ENCODE measurements around the gene PRODH2. TPM values are rescaled to one million over a fixed set of nuclear protein-coding genes. Genes with fewer than 3 reads are reported as not detected.

The PRODH2 gene
- total RNA-seq, 1 donor from 2014 or later: not detected

DNA sequence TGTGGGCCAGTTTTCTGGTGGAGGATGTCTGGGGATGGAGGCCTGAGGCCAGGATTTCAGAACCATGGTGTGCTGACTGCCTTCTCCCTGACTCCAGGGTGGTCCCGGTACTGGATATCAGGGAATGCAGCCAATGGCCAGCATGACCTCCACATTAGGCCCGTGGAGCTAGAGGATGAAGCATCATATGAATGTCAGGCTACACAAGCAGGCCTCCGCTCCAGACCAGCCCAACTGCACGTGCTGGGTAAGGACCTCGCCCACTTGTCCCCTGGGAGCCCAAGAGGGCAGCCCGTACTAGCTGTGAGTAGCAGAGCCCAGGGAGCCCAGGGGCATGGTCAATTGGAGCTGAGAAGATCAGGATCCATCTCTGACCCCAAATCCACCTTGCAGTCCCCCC is 45.7 kb upstream of the PRODH2 start:
- TF ChIP-seq, protein P1, sequence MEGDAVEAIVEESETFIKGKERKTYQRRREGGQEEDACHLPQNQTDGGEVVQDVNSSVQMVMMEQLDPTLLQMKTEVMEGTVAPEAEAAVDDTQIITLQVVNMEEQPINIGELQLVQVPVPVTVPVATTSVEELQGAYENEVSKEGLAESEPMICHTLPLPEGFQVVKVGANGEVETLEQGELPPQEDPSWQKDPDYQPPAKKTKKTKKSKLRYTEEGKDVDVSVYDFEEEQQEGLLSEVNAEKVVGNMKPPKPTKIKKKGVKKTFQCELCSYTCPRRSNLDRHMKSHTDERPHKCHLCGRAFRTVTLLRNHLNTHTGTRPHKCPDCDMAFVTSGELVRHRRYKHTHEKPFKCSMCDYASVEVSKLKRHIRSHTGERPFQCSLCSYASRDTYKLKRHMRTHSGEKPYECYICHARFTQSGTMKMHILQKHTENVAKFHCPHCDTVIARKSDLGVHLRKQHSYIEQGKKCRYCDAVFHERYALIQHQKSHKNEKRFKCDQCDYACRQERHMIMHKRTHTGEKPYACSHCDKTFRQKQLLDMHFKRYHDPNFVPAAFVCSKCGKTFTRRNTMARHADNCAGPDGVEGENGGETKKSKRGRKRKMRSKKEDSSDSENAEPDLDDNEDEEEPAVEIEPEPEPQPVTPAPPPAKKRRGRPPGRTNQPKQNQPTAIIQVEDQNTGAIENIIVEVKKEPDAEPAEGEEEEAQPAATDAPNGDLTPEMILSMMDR (IDR thresholded peaks at IDR 0.05): no peak
- H3K4me3 ChIP-seq: no peak overlapping the region
- DNase-seq (no peak), ATAC-seq (no peak)
- H3K27ac ChIP-seq: no peak overlapping the region
- peaks cover 85% of the 10 kb centered on the region for H3K27me3 ChIP-seq
- intact Hi-C loops (cut with DNase I): no loop called here
- peaks cover 11% of the 10 kb centered on the region for H3K4me1 ChIP-seq
- no peaks in the 10 kb centered on the region for H3K9me3 ChIP-seq
- H3K36me3 ChIP-seq: no peaks in the 10 kb centered on the region

DNA sequence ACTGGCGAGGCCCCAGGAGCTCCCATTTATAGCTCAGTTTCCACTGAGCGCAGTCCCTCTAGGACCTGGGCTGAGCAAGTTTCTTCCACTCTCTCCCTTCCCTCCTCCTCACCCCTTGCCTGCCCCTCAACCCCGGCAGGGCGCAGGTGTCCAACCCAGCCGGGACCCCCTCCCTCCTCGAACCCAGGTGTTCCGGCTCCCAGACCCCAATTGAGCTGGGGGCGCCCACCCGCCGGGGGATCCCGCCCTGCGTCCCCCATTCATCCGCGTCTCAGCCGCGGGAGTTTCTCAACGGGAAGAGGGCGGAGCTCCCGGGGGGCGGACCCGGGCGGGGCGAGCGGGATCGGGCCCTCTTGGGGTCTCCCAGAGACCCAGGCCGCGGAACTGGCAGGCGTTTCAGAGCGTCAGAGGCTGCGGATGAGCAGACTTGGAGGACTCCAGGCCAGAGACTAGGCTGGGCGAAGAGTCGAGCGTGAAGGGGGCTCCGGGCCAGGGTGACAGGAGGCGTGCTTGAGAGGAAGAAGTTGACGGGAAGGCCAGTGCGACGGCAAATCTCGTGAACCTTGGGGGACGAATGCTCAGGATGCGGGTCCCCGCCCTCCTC is 44.0 kb upstream of the PRODH2 start, which contains the start of gene KIRREL2:
TSS of gene KIRREL2 (plus strand) at position 366 of the 604 bp plus-strand sequence. CDS start at position 575, 209 bp downstream.
- no peaks in the 10 kb centered on the region for H3K9me3 ChIP-seq
- ATAC-seq (peak; percentile 13), DNase-seq (no peak)
- H3K27me3 ChIP-seq: peaks cover 89% of the 10 kb centered on the region
- H3K27ac ChIP-seq: no peak within 1 kb of the TSS
- H3K4me1 ChIP-seq: peaks cover 11% of the 10 kb centered on the region
- no peaks in the 10 kb centered on the region for H3K36me3 ChIP-seq
- intact Hi-C loops (cut with DNase I): no loop called here
- TF ChIP-seq, protein P1 (IDR thresholded peaks at IDR 0.05): no peak
- H3K4me3 ChIP-seq: peak within 1 kb of the TSS; percentile 54

DNA sequence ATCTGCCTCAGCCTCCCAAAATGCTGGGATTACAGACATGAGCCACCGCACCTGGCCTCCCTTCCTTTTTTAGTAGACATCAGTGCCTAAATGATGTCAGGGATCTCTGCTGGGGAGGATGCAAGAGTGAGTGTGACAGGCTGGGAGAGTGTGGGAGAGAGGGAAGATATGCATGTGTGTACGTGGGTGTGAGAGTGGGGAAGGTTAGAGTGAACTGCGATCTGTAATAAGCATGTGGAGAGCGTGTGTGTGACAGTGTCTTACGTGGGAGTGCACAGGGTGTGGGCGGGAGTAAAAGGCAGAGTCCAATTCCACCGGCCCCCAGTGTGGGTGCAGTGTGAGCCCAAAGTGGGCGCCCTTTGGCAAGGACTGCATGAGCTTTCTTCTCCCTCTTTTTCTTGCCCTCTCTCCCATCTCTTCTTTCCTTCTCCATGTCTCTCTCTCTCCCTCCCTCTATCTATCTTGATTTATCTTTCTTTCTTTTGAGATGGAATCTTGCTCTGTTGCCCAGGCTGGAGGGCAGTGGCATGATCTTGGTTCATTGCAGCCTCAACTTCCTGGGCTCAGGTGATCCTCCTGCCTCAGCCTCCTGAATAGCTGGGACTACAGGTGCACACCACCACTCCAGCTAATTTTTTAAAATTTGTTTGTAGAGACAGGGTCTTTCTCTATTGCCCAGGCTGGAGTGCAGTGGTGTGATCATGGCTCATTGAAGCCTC is 40.6 kb upstream of the PRODH2 start:
- no peak for ATAC-seq
- TF ChIP-seq, protein P1 (IDR thresholded peaks at IDR 0.05): no peak
- intact Hi-C loops (cut with DNase I): no loop called here

DNA sequence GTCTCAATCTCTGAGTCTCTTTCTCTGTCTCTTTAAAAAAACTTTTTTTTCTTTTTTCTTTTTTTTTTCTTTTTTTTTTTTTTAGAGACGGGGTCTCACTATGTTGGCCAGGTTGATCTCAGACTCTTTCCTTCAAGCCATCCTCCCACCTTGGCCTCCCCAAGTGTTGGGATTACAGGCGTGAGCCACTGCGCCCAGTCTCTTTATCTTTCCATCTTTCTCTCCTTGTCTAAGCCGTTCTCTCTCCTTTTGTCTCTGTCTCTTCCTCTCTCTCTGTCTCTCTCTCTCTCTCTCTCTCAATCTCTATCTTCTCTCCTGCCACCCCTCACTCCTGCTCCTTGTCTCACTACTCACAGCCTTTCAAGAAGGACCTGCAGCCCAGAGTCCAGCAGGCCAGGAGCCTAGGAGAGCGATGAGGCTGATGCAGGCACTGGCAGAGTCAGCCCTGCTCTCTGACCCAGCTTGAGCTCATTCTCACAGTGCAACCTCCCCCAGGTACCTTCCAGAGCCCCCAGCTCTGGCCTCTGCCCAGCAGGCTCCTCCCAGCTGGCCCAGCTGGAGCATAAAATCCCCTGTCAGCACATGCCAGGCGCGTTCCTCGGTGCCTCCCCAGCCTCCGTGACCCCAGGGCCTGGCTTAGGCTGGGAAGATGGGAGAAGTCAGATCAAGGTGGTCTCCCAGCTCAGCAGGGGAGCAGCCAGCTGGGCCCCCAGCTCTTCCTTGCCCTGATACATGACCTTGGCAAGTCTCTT is 39.6 kb upstream of the PRODH2 start, which contains the start of gene NPHS1:
TSS of gene NPHS1 (minus strand) at position 476 of the 752 bp plus-strand sequence. CDS start 667 bp downstream, outside the sequence.
- DNase-seq: no peak
- Histone ChIP-seq H3K4me3 (no peak within 1 kb of the TSS), H3K27me3 (peaks cover 82% of the 10 kb centered on the region), H3K27ac (no peak within 1 kb of the TSS), H3K36me3 (no peaks in the 10 kb centered on the region), H3K4me1 (peaks cover 11% of the 10 kb centered on the region), H3K9me3 (no peaks in the 10 kb centered on the region)
- TF ChIP-seq, protein P1 (IDR thresholded peaks at IDR 0.05): no peak
- no peak for ATAC-seq
- intact Hi-C loops (cut with DNase I): no loop called here

More for the DNA sequence above, 40.6 kb upstream of the PRODH2 start:
- Histone ChIP-seq H3K4me1 (peaks cover 11% of the 10 kb centered on the region), H3K4me3 (no peak overlapping the region), H3K27me3 (peaks cover 88% of the 10 kb centered on the region), H3K9me3 (no peaks in the 10 kb centered on the region), H3K27ac (no peak overlapping the region), H3K36me3 (no peaks in the 10 kb centered on the region)
- DNase-seq: no peak

DNA sequence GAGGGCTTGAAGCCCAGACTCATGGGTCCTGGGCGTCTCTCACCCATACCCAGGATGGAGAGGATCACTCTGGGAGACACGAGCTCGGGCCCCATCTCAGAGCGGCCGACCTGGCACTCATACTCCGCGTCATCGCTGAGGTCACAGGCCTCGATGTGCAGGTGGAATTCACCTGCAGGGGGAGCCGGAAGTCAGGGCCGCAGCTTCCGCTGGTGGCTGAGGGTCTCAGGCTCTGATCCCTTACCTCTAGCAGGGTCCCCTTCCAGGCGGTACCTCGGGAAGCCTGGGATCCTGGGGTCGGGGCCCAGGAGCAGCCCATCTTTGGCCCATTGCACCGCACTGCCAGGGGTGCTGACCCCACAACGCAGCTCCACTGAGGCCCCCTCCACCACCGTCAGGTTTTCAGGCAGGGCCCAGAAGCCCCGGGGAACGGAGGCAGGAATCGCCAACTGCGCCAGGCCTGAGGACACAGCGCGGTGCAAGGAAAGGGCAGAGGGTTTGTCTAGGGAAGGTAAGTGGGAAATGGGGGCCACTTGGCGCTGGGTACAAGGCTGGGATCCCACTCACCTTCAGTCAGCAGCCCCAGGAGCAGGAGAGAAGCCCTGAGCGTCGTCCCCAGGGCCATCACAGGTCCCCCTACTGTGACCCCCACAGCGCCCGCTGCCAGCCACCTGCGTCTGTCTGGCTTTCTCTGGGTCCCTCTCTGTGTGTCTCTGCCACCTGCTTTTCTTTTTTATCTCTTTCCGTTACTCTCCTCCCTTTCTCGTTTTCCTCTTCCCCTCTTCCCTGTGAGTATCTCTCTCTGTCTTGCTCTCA is 38.8 kb upstream of the PRODH2 start:
- H3K27ac ChIP-seq: no peak overlapping the region
- H3K36me3 ChIP-seq: no peaks in the 10 kb centered on the region
- ATAC-seq: no peak
- TF ChIP-seq, protein P1 (IDR thresholded peaks at IDR 0.05): no peak
- H3K27me3 ChIP-seq: peaks cover 76% of the 10 kb centered on the region
- H3K4me3 ChIP-seq: no peak overlapping the region
- intact Hi-C loops (cut with DNase I): no loop called here
- peaks cover 4% of the 10 kb centered on the region for H3K4me1 ChIP-seq
- no peak for DNase-seq
- no peaks in the 10 kb centered on the region for H3K9me3 ChIP-seq

Data from upper lobe of right lung (tissue), 1 donor.